ENCODE measurements around the gene ZNF609. TPM values are rescaled to one million over a fixed set of nuclear protein-coding genes. Genes with fewer than 3 reads are reported as not detected.

Gene ZNF609
- total and polyA plus RNA-seq, 2 of the 13 experiments (the other 11 are each of a cell fraction or from before 2014, with no cell fraction given): 8.9 to 9.9 TPM

DNA sequence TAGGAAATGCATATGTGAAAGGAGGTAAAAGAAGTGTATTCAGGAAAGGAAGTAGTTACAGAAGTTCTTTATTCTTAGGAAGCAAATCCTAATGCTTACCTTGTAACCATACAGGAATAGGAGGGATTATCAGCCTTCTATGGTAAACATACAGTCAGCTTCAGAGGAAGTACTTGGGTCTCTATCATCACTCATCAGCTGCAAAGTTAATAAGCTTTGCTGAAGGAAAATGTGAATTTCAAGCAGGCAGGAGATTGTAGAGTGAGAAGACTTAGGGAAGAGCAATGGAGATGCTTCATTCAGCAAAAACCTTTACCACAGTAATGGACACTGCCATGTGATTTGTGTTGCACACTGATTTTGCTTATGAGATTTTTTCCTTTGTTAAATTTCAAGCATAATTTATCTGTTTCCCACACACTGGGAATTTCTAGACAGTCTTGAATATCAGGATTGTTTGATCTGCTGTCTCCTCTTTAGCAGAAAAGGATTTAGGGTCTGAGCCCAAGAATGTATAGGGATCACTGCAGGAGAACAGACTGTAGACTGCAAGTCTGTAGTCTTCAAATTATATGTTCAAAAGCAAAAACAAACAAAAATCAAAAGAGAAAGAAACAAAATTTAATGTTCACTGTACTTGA lies 150.8 kb downstream of the ZNF609 start:
- H3K27ac ChIP-seq (ENCODE audit: extremely low read length, insufficient read depth, low read length): peak overlapping the region; percentile 74
- in situ Hi-C loops (cut with HindIII; ENCODE audit: extremely low pct_ligation_motif_present, low pct_unique_long_range_greater_than_20kb): no loop called here
- ChIA-PET CTCF (ENCODE audit: low intra/inter-chr PET ratio, low total read pairs) (no interaction called here), POLR2A (interaction anchor here (0.7 to 3.0 kb wide), 3 partner anchors 24 to 40 kb away, joined by 4 to 11 read pairs (median 11); no protein-coding TSS in a partner anchor)
- H3K4me1 ChIP-seq (ENCODE audit: insufficient read depth, low read length): peaks cover 45% of the 10 kb centered on the region
- intact Hi-C loops (cut with micrococcal nuclease; ENCODE audit: unreplicated experiment): loop anchor here (5.0 kb wide), 1 partner anchor 41 kb away; no protein-coding TSS in a partner anchor
- H3K27me3 ChIP-seq (ENCODE audit: control insufficient read depth in 1 of 2, insufficient read depth in 2 of 2, low read length in 2 of 2): no peaks in the 10 kb centered on the region
- FAIRE-seq (peak; percentile 42), DNase-seq (ENCODE audit: low spot score) (peak; percentile 48), ATAC-seq (peak; percentile 71)
- H3K4me2 ChIP-seq (ENCODE audit: low read depth, low read length): peak overlapping the region; percentile 82
- H3K9me3 ChIP-seq (ENCODE audit: low read length): no peaks in the 10 kb centered on the region
- H3K36me3 ChIP-seq (replicated peaks in 1 of 2; ENCODE audit: control insufficient read depth in 1 of 2, insufficient read depth in 2 of 2, low read length in 2 of 2): no peaks in the 10 kb centered on the region
- H3K9ac ChIP-seq (ENCODE audit: insufficient read depth, low read depth, low read length): no peak overlapping the region
- BruUV-seq (replicated peaks): no TSS peak
- peak overlapping the region in 2 of 3 experiments; percentile 13 to 17; a peak in 3 of 6 replicates for H3K4me3 ChIP-seq (replicated peaks in 1 of 3; ENCODE audit: insufficient read depth in 1 of 3, low read depth in 2 of 3, low read length in 3 of 3)
- no peaks in the 10 kb centered on the region for H4K20me1 ChIP-seq (ENCODE audit: insufficient read depth, low read length)
- H3K79me2 ChIP-seq (ENCODE audit: insufficient read depth, low read length): peaks cover 12% of the 10 kb centered on the region
- no peak overlapping the region for H2AFZ ChIP-seq (ENCODE audit: low read length)
- TF ChIP-seq, protein P1, sequence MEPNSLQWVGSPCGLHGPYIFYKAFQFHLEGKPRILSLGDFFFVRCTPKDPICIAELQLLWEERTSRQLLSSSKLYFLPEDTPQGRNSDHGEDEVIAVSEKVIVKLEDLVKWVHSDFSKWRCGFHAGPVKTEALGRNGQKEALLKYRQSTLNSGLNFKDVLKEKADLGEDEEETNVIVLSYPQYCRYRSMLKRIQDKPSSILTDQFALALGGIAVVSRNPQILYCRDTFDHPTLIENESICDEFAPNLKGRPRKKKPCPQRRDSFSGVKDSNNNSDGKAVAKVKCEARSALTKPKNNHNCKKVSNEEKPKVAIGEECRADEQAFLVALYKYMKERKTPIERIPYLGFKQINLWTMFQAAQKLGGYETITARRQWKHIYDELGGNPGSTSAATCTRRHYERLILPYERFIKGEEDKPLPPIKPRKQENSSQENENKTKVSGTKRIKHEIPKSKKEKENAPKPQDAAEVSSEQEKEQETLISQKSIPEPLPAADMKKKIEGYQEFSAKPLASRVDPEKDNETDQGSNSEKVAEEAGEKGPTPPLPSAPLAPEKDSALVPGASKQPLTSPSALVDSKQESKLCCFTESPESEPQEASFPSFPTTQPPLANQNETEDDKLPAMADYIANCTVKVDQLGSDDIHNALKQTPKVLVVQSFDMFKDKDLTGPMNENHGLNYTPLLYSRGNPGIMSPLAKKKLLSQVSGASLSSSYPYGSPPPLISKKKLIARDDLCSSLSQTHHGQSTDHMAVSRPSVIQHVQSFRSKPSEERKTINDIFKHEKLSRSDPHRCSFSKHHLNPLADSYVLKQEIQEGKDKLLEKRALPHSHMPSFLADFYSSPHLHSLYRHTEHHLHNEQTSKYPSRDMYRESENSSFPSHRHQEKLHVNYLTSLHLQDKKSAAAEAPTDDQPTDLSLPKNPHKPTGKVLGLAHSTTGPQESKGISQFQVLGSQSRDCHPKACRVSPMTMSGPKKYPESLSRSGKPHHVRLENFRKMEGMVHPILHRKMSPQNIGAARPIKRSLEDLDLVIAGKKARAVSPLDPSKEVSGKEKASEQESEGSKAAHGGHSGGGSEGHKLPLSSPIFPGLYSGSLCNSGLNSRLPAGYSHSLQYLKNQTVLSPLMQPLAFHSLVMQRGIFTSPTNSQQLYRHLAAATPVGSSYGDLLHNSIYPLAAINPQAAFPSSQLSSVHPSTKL (CRISPR knock-in tag; IDR thresholded peaks at IDR 0.05): peak; percentile 70
- TF ChIP-seq HHEX (CRISPR knock-in tag; IDR thresholded peaks at IDR 0.05) (peak; percentile 47; the same call in 1 of the 2 replicates), EP300 (IDR thresholded peaks at IDR 0.05; ENCODE audit: low read depth in 2 of 2, low read length in 2 of 2) (peak in 1 of 2 experiments; percentile 48; a peak in 1 of 4 replicates), EP300 (CRISPR knock-in tag; IDR thresholded peaks at IDR 0.05; ENCODE audit: borderline replicate concordance) (no peak), SOX5 (CRISPR knock-in tag; IDR thresholded peaks at IDR 0.05; ENCODE audit: borderline replicate concordance) (peak; percentile 61; the same call in 1 of the 2 replicates), HDAC2 (CRISPR knock-in tag; IDR thresholded peaks at IDR 0.05) (0 out of 2 replicates have a peak, but pooled peaks have one; percentile 16), FOXA1 (IDR thresholded peaks at IDR 0.05) (no peak), FOXA1 (CRISPR knock-in tag; IDR thresholded peaks at IDR 0.05) (peak; percentile 59), ZNF720 (CRISPR knock-in tag; IDR thresholded peaks at IDR 0.05) (no peak), ZNF619 (CRISPR knock-in tag; IDR thresholded peaks at IDR 0.05) (no peak), RBAK (CRISPR knock-in tag; IDR thresholded peaks at IDR 0.05) (0 out of 2 replicates have a peak, but pooled peaks have one; percentile 18), KLF16 (CRISPR knock-in tag; IDR thresholded peaks at IDR 0.05) (no peak; a peak in 1 of 4 replicates), ZNF263 (CRISPR knock-in tag; IDR thresholded peaks at IDR 0.05) (no peak), CEBPG (CRISPR knock-in tag; IDR thresholded peaks at IDR 0.05) (0 out of 2 replicates have a peak, but pooled peaks have one; percentile 9), PITX1 (CRISPR knock-in tag; IDR thresholded peaks at IDR 0.05) (peak; percentile 79; the same call in 1 of the 2 replicates)
- TF ChIP-seq, protein P2, sequence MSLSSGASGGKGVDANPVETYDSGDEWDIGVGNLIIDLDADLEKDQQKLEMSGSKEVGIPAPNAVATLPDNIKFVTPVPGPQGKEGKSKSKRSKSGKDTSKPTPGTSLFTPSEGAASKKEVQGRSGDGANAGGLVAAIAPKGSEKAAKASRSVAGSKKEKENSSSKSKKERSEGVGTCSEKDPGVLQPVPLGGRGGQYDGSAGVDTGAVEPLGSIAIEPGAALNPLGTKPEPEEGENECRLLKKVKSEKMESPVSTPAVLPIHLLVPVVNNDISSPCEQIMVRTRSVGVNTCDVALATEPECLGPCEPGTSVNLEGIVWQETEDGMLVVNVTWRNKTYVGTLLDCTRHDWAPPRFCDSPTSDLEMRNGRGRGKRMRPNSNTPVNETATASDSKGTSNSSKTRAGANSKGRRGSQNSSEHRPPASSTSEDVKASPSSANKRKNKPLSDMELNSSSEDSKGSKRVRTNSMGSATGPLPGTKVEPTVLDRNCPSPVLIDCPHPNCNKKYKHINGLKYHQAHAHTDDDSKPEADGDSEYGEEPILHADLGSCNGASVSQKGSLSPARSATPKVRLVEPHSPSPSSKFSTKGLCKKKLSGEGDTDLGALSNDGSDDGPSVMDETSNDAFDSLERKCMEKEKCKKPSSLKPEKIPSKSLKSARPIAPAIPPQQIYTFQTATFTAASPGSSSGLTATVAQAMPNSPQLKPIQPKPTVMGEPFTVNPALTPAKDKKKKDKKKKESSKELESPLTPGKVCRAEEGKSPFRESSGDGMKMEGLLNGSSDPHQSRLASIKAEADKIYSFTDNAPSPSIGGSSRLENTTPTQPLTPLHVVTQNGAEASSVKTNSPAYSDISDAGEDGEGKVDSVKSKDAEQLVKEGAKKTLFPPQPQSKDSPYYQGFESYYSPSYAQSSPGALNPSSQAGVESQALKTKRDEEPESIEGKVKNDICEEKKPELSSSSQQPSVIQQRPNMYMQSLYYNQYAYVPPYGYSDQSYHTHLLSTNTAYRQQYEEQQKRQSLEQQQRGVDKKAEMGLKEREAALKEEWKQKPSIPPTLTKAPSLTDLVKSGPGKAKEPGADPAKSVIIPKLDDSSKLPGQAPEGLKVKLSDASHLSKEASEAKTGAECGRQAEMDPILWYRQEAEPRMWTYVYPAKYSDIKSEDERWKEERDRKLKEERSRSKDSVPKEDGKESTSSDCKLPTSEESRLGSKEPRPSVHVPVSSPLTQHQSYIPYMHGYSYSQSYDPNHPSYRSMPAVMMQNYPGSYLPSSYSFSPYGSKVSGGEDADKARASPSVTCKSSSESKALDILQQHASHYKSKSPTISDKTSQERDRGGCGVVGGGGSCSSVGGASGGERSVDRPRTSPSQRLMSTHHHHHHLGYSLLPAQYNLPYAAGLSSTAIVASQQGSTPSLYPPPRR (CRISPR knock-in tag; IDR thresholded peaks at IDR 0.05; ENCODE audit: borderline replicate concordance): peak; percentile 72; the same call in 1 of the 2 replicates
